Glomerular visceral epithelial cell (primary cell): ENCODE measurements around the gene BACH2.
A peak's percentile ranks its signal among the peaks of the same experiment; 100 is the strongest.

Experiments
- DNase-seq: peaks from one replicate; pipeline ENCODE4 v3.0.0-alpha.2; 2016; ENCODE audit errors: extremely low spot score

BACH2 gene

GRCh38 chr6:90098001-90098531 is 198.6 kb downstream of the BACH2 start:
- peak; percentile 91 for DNase-seq

DNA sequence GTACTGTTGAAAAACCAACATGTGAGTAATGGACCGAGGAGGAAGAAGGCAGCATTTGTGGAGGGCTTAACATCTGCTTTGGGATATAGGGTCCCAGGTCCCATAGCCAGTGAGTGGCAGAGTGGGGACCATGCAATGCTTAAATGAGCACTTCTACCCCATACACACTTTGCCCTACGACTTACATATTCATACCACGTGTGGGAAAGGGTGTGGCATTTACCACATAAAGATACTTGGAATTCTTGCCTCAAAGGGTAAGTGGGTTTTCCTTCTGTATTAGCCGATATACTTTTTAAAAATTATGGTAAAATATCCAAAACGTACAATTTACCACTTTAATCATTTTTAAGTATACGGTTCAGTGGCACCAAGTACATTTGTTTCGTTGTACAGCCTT is 199.3 kb downstream of the BACH2 start:
- DNase-seq = peak; percentile 13

DNA sequence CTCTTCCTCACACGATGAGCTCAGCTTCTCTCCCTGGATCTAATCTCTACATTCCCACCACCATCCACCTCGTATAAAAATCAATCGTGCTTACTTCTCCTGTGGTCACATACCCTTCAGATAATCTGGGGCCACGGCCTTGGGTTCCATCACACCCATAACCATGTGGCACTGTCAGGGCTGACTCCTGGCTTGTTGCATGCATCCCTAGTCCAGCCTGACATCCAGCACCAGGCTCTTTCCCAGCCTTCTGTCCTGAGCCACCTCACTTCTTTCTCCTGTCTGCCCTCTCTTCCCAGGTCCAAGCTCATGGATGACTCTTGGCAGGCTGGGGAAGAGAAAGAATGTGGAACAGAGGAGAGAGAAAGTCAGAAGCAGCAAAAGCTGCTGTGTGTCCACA is 199.8 kb downstream of the BACH2 start:
- no peak for DNase-seq

GRCh38 chr6:90095788-90096187 is 200.9 kb downstream of the BACH2 start:
- DNase-seq = no peak

DNA sequence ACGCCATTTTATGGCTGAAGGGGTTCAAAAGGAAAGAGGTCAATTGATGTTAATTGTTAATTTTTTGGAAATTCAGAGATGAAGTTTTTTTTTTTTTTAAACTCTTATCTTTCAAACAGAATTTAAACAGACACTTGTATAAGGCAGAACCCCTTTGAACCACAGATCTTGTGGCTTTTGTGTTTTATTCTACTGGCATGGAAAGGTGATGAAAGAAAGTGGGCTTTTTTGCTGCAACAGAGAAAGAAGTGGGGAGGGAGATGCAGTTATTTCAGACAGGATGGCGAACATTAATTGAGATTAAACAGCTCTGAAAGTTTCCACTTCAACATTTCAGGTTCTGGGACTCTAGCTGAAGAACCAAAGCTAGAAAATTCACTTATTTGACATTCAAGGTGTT is 201.5 kb downstream of the BACH2 start:
- no peak for DNase-seq

GRCh38 chr6:90093558-90094073 is 203.0 kb downstream of the BACH2 start:
- DNase-seq = no peak

DNA sequence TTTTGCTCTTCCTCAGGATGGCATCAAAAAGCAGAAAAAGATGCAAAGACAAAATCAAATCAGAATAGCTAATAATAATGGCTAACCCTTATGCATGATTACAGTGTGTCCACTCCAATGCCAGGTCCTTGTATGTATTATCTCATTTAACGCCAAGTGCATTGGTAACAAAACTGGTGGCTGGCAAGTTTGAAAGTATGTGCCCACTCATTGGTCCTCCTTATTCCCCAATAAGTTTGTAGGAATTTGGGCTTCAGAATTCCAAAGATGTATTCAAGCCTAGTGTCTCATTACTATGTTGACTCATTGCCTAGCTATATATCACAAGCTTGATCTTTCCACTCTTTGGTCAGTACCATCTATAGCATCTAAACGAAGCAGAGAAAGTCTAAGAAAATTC is 205.8 kb downstream of the BACH2 start:
- DNase-seq = no peak

- DNase-seq = peak; percentile 65
Measured at GRCh38 chr6:90088009-90088408, 208.6 kb downstream of the BACH2 start.

DNA sequence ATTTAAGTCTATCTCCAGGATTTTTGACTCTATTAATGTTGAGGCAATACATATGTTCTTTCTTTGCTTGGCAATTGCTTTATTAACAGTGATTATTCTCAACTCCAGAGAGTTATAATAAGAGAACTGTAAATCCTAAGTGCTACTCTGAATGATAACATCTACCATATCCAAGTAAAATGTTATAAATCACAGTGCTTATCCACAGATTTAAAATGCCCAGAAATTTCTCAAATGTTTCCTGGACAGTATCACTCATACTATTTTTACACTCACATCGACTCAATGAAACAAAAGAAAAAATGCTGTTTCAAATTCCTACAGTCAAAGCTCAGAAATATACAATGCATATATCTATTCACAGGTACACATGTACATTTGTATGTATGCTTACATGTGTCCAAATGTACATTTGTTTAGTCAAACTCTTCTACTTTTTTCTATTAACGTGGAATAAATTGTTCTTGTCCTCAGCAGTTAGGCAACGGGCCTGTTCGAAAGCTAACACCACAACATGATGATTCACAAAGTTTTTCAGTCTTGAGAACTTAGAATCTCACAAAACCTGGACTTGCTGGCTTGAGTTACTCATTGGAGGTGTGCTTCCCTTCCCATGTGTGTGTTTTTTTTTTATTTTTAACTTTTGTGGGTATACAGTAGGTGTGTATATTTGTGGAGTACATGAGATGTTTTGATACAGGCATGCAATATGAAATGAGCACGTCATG is 209.4 kb downstream of the BACH2 start:
- DNase-seq = peak; percentile 12

DNA sequence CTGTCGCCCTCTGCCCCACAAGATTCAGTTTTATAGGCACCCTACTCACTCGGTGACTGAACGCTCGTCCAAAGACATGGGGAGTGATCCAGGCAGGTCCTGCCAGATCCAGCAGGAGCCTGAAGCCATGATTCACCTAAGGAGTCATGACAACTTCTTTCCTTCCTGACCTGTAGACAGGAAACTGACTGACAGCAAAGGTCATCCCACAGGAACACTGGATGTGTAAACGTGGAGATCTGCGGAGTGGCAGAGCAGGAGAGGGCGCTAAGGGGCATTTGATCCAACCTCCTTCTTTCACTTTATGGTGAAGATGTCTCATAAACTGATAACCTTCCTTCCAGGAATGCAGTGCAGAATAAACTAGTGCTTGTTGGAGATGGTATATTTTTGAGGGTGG is 210.1 kb downstream of the BACH2 start:
- DNase-seq = peak; percentile 40

GRCh38 chr6:90083891-90084290 is 212.8 kb downstream of the BACH2 start:
- no peak for DNase-seq

DNA sequence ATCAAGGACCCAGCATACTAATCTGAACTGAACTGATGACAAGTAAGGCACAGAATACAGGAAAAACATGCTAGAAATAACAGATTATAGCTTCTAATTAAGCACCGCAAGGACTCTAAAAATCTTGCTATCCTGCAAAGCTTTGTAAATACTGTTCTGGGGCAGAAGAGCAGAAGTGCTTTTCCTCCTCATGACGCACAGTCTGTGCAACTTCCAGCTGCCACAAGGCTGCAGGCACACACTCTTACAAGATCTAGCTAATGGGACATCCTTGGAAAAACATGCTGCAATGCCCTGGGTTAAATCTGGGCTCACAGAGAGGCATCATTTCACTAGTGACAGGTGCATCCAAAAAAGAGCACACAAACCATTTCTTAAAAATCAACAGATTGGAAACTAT is 213.8 kb downstream of the BACH2 start:
- no peak for DNase-seq

DNA sequence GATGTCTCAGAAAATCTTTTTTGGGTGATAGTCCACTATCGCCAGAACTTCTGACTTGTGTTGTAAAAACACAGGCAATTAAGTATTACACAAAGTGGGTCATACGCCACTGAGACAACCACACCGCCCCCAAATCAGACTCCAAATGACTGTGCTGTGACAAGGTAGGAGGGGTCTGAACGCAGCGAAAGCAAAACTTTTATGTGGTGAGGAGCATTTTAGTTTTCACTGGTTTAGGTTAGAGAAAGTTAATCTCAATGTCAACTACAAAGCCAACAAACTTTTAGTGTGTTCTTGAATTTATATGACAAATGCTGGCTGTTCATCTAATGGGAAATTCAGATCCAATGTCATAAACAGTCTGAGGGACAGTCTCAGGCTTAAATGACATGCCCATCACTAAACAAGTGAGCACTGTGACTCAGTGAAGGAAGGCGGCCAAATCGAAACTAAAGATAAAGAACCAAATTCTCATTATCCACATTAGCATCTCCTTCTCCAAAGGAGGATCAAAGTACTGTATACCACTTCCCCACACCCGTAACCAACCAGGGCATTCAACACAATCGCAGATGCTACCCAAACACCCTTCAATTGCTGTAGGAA is 215.7 kb downstream of the BACH2 start:
- no peak for DNase-seq

GRCh38 chr6:90079560-90080490 is 216.8 kb downstream of the BACH2 start:
- no peak for DNase-seq

DNA sequence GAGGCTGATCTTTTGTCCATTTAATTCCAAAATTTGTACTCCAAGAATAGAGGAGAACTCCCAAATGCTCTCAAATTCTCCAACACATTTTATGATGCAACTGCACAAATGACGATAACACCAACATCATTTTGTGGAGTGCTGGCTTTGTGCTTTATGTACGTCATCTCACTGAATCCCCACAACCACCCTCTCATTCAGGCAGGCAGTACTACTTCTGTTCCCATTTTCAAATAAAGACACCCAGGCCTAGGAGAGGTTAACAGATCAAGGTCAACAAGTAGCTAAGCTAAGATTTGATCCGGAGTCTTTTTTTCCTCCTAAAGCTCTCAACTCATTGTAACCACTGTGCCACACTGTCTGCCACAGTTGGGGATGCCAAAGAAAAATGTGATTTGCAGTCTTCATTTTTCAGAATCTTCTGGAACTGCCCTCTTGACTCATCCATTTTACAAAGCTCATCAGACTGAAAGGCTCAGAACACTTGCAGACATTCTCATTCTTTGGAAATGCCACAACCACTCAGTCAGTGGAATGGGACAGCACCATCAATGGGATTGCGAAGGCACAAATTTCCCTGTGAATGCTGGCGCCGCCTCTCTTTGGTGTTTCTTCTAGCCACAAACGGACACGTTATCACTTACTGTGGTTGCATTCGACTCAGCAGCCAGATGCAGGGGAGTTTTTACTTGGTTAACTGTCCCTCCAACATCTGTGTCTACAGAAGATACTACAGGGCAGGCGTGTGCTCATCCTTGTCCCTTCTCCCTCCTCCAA is 217.9 kb downstream of the BACH2 start:
- DNase-seq = no peak

- DNase-seq = no peak
Measured at GRCh38 chr6:90076511-90077415, 219.9 kb downstream of the BACH2 start.

GRCh38 chr6:90074161-90074850 is 222.3 kb downstream of the BACH2 start:
- DNase-seq = no peak

GRCh38 chr6:90072935-90073464 is 223.6 kb downstream of the BACH2 start:
- DNase-seq = no peak

DNA sequence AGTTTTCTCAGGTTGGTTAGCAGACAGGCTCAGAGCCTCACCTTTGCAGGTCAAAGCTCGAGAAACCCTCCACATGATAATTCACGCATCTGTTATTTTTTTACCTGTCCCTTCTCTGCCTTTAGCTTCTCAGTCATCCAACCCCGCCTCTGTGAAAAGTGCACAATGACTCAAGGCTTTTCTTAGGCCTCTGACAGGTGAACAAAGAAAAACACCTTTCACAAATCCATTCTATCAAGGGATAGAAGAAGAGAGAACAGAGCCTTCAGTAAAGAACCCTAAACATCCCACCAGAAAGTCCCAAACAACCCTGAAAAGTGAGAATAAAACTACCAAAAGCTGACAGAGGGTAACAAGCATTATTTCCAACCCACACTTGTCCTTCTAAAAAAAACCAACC is 224.1 kb downstream of the BACH2 start:
- DNase-seq = no peak
